Stomach (tissue), 4 donors: ENCODE results near the gene HBQ1.
"Not testable (repeated sequence)": the region's sequence is repeated elsewhere in the genome, so short reads cannot be mapped to it uniquely, and the experiment has no call there.

Experiments
- EP300 ChIP-seq: sonication (generic); formaldehyde crosslinking; IDR thresholded peaks from one replicate; pipeline ENCODE4 v1.6.1; 2017; ENCODE audit warnings: antibody characterized with exemption
- TF ChIP-seq, protein P1 (sequence below), 7 experiments: fragments of 450-650 bp in 4 of 7; fragments of 200-600 bp in 3 of 7; sonication (generic) in 3 of 7; IDR thresholded peaks; one replicate each; pipeline ENCODE4 v1.5.1; 2016 to 2019; ENCODE audit warnings: antibody characterized with exemption in 7 of 7, control low read depth in 2 of 7, mild to moderate bottlenecking in 1 of 7

DNA sequence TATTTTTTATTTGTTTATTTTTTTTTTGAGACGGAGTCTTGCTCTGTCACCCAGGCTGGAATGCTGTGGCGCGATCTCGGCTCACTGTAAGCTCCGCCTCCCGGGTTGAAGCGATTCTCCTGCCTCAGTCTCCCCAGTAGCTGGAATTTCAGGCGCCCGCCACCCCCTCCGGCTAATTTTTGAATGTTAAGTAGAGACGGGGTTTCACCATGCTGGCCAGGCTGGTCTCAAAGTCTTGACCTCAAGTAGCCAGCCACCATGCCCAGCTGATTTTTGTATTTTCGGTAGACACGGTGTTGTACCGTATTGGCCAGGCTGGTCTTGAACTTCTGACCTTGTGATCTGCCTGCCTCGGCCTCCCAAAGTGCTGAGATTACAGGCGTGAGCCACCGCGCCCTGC, 50.1 kb downstream of the HBQ1 start:
- TF ChIP-seq, protein P1, sequence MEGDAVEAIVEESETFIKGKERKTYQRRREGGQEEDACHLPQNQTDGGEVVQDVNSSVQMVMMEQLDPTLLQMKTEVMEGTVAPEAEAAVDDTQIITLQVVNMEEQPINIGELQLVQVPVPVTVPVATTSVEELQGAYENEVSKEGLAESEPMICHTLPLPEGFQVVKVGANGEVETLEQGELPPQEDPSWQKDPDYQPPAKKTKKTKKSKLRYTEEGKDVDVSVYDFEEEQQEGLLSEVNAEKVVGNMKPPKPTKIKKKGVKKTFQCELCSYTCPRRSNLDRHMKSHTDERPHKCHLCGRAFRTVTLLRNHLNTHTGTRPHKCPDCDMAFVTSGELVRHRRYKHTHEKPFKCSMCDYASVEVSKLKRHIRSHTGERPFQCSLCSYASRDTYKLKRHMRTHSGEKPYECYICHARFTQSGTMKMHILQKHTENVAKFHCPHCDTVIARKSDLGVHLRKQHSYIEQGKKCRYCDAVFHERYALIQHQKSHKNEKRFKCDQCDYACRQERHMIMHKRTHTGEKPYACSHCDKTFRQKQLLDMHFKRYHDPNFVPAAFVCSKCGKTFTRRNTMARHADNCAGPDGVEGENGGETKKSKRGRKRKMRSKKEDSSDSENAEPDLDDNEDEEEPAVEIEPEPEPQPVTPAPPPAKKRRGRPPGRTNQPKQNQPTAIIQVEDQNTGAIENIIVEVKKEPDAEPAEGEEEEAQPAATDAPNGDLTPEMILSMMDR (IDR thresholded peaks at IDR 0.05): not testable (repeated sequence)
- not testable (repeated sequence) for TF ChIP-seq EP300
